ENCODE measurements around the gene PSTPIP1.

- TF ChIP-seq CTCF (IDR thresholded peaks at IDR 0.05) (no peak), POLR2A (IDR thresholded peaks at IDR 0.05) (no peak)
These were observed 74.7 kb downstream of the PSTPIP1 start for GRCh38 chr15:77069521-77070121.

All from esophagus squamous epithelium (tissue), 4 donors.